ENCODE data around the gene JAKMIP1. TPM values are rescaled to one million over a fixed set of nuclear protein-coding genes. Genes with fewer than 3 reads are reported as not detected.

JAKMIP1 gene
- total and polyA plus RNA-seq, 2 of the 13 experiments (the other 11 are each of a cell fraction or from before 2014, with no cell fraction given) = not detected

DNA sequence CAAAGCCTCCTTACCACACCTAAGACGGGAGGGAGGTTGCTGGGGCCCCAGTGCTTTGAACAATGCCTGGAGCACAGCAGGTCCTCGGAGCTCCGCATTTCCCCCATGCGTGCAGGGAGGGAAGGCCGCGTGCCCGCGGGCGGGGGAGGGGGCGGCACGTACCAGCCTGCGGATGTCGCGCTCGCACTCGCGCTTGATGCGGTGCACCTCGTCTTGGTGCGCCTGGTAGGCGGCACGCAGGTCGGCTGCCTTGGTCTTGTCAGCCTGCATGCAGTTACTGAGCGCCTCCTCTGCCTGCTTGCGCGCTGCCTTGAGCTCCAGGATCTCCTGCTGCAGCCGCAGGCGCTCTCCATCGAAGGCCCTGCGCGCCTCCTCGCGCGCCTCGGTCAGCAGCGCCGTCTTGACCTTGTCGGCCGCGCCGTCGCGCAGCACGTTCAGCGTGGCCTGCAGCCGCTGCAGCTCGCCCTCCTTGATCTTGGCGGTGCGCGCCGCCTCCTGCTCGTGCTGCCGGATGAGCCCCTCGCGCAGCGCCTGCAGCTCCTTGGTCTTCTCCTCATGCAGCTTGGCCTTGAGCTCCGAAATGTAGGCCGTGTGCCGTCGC lies 94.9 kb downstream of the JAKMIP1 start:
- in situ Hi-C loops (cut with HindIII; ENCODE audit: extremely low pct_ligation_motif_present, low pct_unique_long_range_greater_than_20kb) (no loop called here), intact Hi-C loops (cut with micrococcal nuclease; ENCODE audit: unreplicated experiment) (no loop called here)
- H3K36me3 ChIP-seq (replicated peaks in 1 of 2; ENCODE audit: control insufficient read depth in 1 of 2, insufficient read depth in 2 of 2, low read length in 2 of 2) = no peaks in the 10 kb centered on the region
- TF ChIP-seq ZNF672 (CRISPR knock-in tag; IDR thresholded peaks at IDR 0.05) (no peak), SOX5 (CRISPR knock-in tag; IDR thresholded peaks at IDR 0.05; ENCODE audit: borderline replicate concordance) (no peak), TEAD2 (CRISPR knock-in tag; IDR thresholded peaks at IDR 0.05) (no peak), SMAD3 (CRISPR knock-in tag; IDR thresholded peaks at IDR 0.05) (no peak), ZSCAN21 (CRISPR knock-in tag; IDR thresholded peaks at IDR 0.05; ENCODE audit: borderline replicate concordance) (no peak), SRSF1 (optimal IDR thresholded peaks at IDR 0.05; ENCODE audit: low read depth, low read length) (no peak), ISX (CRISPR knock-in tag; conservative IDR thresholded peaks at IDR 0.05) (no peak), ASH2L (IDR thresholded peaks at IDR 0.05; ENCODE audit: insufficient read length, low read depth, low read length) (no peak), ZMYM2 (CRISPR knock-in tag; IDR thresholded peaks at IDR 0.05) (no peak), DPF2 (CRISPR knock-in tag; IDR thresholded peaks at IDR 0.05; ENCODE audit: borderline replicate concordance, low read depth) (no peak), ZNF598 (CRISPR knock-in tag; IDR thresholded peaks at IDR 0.05; ENCODE audit: borderline replicate concordance) (no peak), BRD4 (CRISPR knock-in tag; IDR thresholded peaks at IDR 0.05) (no peak), KDM4B (CRISPR knock-in tag; IDR thresholded peaks at IDR 0.05) (no peak), GLI4 (CRISPR knock-in tag; IDR thresholded peaks at IDR 0.05; ENCODE audit: borderline replicate concordance) (no peak), EHMT2 (IDR thresholded peaks at IDR 0.05; ENCODE audit: borderline replicate concordance, low read depth, low read length) (no peak), REPIN1 (CRISPR knock-in tag; IDR thresholded peaks at IDR 0.05; ENCODE audit: borderline replicate concordance, low read depth) (no peak), MED13 (CRISPR knock-in tag; IDR thresholded peaks at IDR 0.05) (no peak), AGO1 (IDR thresholded peaks at IDR 0.05; ENCODE audit: low read depth, low read length, poor library complexity, severe bottlenecking) (no peak)
- TF ChIP-seq, protein P1, sequence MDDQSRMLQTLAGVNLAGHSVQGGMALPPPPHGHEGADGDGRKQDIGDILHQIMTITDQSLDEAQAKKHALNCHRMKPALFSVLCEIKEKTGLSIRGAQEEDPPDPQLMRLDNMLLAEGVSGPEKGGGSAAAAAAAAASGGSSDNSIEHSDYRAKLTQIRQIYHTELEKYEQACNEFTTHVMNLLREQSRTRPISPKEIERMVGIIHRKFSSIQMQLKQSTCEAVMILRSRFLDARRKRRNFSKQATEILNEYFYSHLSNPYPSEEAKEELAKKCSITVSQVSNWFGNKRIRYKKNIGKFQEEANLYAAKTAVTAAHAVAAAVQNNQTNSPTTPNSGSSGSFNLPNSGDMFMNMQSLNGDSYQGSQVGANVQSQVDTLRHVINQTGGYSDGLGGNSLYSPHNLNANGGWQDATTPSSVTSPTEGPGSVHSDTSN (CRISPR knock-in tag; IDR thresholded peaks at IDR 0.05; ENCODE audit: borderline replicate concordance) = no peak
- TF ChIP-seq, protein P2, sequence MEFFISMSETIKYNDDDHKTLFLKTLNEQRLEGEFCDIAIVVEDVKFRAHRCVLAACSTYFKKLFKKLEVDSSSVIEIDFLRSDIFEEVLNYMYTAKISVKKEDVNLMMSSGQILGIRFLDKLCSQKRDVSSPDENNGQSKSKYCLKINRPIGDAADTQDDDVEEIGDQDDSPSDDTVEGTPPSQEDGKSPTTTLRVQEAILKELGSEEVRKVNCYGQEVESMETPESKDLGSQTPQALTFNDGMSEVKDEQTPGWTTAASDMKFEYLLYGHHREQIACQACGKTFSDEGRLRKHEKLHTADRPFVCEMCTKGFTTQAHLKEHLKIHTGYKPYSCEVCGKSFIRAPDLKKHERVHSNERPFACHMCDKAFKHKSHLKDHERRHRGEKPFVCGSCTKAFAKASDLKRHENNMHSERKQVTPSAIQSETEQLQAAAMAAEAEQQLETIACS (CRISPR knock-in tag; IDR thresholded peaks at IDR 0.05) = no peak
- no peak overlapping the region for H2AFZ ChIP-seq (ENCODE audit: low read length)
- no peaks in the 10 kb centered on the region for H4K20me1 ChIP-seq (ENCODE audit: insufficient read depth, low read length)
- H3K27me3 ChIP-seq (ENCODE audit: control insufficient read depth in 1 of 2, insufficient read depth in 2 of 2, low read length in 2 of 2) = peaks cover 7 to 30% of the 10 kb centered on the region in 2 experiments; a peak in 3 of 5 replicates
- ATAC-seq (no peak), DNase-seq (ENCODE audit: low spot score) (no peak), FAIRE-seq (no peak)
- ChIA-PET CTCF (ENCODE audit: low intra/inter-chr PET ratio, low total read pairs) (no interaction called here), POLR2A (no interaction called here)
- no peak overlapping the region for H3K4me3 ChIP-seq (replicated peaks in 1 of 3; ENCODE audit: insufficient read depth in 1 of 3, low read depth in 2 of 3, low read length in 3 of 3)
- no peak overlapping the region for H3K9ac ChIP-seq (ENCODE audit: insufficient read depth, low read depth, low read length)
- BruUV-seq (replicated peaks) = no TSS peak
- WGBS (ENCODE audit: low lambda C conversion rate) = 66% methylated on average over 22 of the region's 60 CpGs
- H3K79me2 ChIP-seq (ENCODE audit: insufficient read depth, low read length) = no peaks in the 10 kb centered on the region
- H3K4me2 ChIP-seq (ENCODE audit: low read depth, low read length) = no peak overlapping the region
- H3K27ac ChIP-seq (ENCODE audit: extremely low read length, insufficient read depth, low read length) = no peak overlapping the region
- H3K4me1 ChIP-seq (ENCODE audit: insufficient read depth, low read length) = no peaks in the 10 kb centered on the region
- H3K9me3 ChIP-seq (ENCODE audit: low read length) = no peaks in the 10 kb centered on the region
